A673 (cell line): ENCODE data around the gene SEMA4G. TPM values are rescaled to one million over a fixed set of nuclear protein-coding genes. Genes with fewer than 3 reads are reported as not detected.
A peak's percentile ranks its signal among the peaks of the same experiment; 100 is the strongest.

ENCODE experiments used
- BruUV-seq: library from RNA; stranded (reverse); fragments of 400-500 nt; replicated peaks from 2 replicates; lab custom pipeline; 2021; lab: Mats Ljungman, UMichigan
- CTCF ChIA-PET: fragments of 300-600 bp; sonication (Branson Sonifier 250); formaldehyde crosslinking; loops from one replicate; lab custom pipeline; 2022; ENCODE audit warnings: antibody characterized with exemption; lab: Charles Lee
- POLR2A ChIA-PET: fragments of 300-600 bp; sonication (Branson Sonifier 250); formaldehyde crosslinking; loops from one replicate; lab custom pipeline; 2022; ENCODE audit warnings: antibody characterized with exemption; ENCODE audit not compliant: low non-redundant PET; lab: Charles Lee
- DNase-seq: peaks from one replicate; pipeline ENCODE4 v3.0.0-alpha.2; 2015; ENCODE audit warnings: low spot score
- H3K27ac ChIP-seq: fragments of 200-600 bp; sonication (generic); 2 replicates; pipeline ENCODE4 v1.5.1; 2016; ENCODE audit warnings: mixed run types, low read depth, mild to moderate bottlenecking, mixed read lengths, antibody characterized with exemption, low read length; ENCODE audit not compliant: poor library complexity, severe bottlenecking
- H3K27me3 ChIP-seq: fragments of 200-600 bp; sonication (generic); replicated peaks from 2 replicates; pipeline ENCODE4 v1.6.1; 2017; ENCODE audit warnings: mixed run types, low read depth, mild to moderate bottlenecking, mixed read lengths, antibody characterized with exemption, low read length; ENCODE audit not compliant: insufficient read depth, poor library complexity
- H3K36me3 ChIP-seq: fragments of 200-600 bp; sonication (generic); 2 replicates; pipeline ENCODE4 v1.6.1; 2016; ENCODE audit warnings: mixed run types, mild to moderate bottlenecking, mixed read lengths, antibody characterized with exemption, low read length; ENCODE audit not compliant: insufficient read depth, poor library complexity, severe bottlenecking
- H3K4me1 ChIP-seq: fragments of 200-600 bp; sonication (generic); 2 replicates; pipeline ENCODE4 v1.6.1; 2017; ENCODE audit warnings: mixed run types, mild to moderate bottlenecking, mixed read lengths, antibody characterized with exemption, low read length; ENCODE audit not compliant: insufficient read depth, poor library complexity, severe bottlenecking
- H3K4me3 ChIP-seq: fragments of 200-600 bp; sonication (generic); 2 replicates; pipeline ENCODE4 v1.5.1; 2016; ENCODE audit warnings: low read depth, mixed run types, mild to moderate bottlenecking, mixed read lengths, low read length; ENCODE audit not compliant: poor library complexity, severe bottlenecking
- H3K9me3 ChIP-seq: fragments of 200-600 bp; sonication (generic); 2 replicates; pipeline ENCODE4 v1.6.1; 2016; ENCODE audit warnings: mixed run types, low read depth, mild to moderate bottlenecking, mixed read lengths, antibody characterized with exemption, low read length; ENCODE audit not compliant: poor library complexity, severe bottlenecking
- EZH2 ChIP-seq: fragments of 200-600 bp; sonication (generic); IDR thresholded peaks from 2 replicates; pipeline ENCODE4 v1.6.1; 2017; ENCODE audit warnings: borderline replicate concordance, low read depth, mild to moderate bottlenecking, mixed read lengths, antibody characterized with exemption, low read length; ENCODE audit not compliant: poor library complexity, severe bottlenecking
- intact Hi-C: fragments of 100-400 bp; cut with micrococcal nuclease; formaldehyde crosslinking; loops from one replicate; pipeline ENCODE4 v1.10.0; 2022; ENCODE audit not compliant: unreplicated experiment
- total RNA-seq: library from RNA; stranded (reverse); gene quantifications from 2 replicates; pipeline ENCODE4 v1.2.3, GENCODE V29; 2021
- TF ChIP-seq, protein P1 (sequence below): fragments of 300-800, 200-600 bp; sonication (generic); conservative IDR thresholded peaks from 2 replicates; pipeline ENCODE4 v1.5.1; 2017; ENCODE audit warnings: low read depth, mild to moderate bottlenecking, antibody characterized with exemption, low read length, moderate library complexity, mixed read lengths

The SEMA4G gene
- total RNA-seq, 1 experiment from 2014 or later: 6.1 TPM

DNA sequence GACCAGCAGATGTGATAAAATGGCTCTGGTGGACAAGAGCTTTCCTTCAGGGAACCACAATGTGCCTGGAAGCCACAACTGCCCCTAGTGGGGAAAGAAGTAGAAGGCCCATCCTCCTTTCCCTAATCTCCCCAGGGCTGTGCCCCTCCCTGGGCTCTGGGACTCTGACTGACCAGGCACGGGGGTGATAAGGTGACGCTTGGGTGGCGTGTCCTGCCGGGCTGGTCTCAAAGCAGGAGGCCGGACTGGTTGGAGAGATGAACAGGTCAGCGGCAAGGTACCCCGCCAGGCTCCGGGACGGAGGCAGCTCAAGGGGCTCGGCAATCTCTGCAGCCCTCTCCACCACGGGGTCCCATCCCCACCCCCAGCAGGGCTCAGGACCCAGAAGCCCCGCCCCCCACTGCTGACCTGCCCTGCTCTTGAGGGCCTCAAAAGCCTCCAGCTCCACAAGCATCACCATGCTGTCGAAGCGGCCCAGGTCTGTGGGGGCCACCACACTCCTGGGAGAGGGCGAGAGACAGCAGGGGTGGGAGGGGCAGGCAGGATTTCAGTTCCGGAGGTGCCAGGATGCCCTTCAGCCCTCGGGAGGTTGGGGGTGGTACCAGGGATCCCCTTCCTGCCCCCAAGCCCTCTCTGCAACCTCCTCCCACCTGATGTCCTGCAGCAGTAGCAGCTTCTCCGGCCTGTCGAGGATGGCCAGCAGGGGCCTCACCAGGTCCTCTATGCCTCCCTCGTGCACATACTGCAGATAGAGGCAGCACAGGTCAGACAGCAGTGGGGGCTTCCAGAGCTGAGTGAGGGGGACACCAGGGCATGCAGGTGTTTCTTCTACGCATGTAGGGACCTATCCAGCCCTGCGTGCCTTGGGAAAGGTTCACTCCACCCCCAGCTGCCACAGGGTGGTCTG, 42.5 kb downstream of the SEMA4G start:
- Histone ChIP-seq H3K4me1 (peaks cover 18% of the 10 kb centered on the region), H3K4me3 (no peak overlapping the region), H3K27me3 (no peaks in the 10 kb centered on the region), H3K27ac (no peak overlapping the region), H3K9me3 (no peaks in the 10 kb centered on the region), H3K36me3 (peaks cover 7% of the 10 kb centered on the region)
- TF ChIP-seq, protein P1, sequence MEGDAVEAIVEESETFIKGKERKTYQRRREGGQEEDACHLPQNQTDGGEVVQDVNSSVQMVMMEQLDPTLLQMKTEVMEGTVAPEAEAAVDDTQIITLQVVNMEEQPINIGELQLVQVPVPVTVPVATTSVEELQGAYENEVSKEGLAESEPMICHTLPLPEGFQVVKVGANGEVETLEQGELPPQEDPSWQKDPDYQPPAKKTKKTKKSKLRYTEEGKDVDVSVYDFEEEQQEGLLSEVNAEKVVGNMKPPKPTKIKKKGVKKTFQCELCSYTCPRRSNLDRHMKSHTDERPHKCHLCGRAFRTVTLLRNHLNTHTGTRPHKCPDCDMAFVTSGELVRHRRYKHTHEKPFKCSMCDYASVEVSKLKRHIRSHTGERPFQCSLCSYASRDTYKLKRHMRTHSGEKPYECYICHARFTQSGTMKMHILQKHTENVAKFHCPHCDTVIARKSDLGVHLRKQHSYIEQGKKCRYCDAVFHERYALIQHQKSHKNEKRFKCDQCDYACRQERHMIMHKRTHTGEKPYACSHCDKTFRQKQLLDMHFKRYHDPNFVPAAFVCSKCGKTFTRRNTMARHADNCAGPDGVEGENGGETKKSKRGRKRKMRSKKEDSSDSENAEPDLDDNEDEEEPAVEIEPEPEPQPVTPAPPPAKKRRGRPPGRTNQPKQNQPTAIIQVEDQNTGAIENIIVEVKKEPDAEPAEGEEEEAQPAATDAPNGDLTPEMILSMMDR: peak; percentile 46
- no peak for TF ChIP-seq EZH2
- ChIA-PET CTCF (interaction anchor here (0.5 to 1.0 kb wide), 4 partner anchors 14 to 665 kb away, joined by 4 to 8 read pairs (median 6); partner anchors contain the start of gene SCD), POLR2A (no interaction called here)
- intact Hi-C loops: loop anchor here (2.0 kb wide), 1 partner anchor 449 kb away; no protein-coding TSS in a partner anchor
- BruUV-seq: no TSS peak
- DNase-seq: no peak

DNA sequence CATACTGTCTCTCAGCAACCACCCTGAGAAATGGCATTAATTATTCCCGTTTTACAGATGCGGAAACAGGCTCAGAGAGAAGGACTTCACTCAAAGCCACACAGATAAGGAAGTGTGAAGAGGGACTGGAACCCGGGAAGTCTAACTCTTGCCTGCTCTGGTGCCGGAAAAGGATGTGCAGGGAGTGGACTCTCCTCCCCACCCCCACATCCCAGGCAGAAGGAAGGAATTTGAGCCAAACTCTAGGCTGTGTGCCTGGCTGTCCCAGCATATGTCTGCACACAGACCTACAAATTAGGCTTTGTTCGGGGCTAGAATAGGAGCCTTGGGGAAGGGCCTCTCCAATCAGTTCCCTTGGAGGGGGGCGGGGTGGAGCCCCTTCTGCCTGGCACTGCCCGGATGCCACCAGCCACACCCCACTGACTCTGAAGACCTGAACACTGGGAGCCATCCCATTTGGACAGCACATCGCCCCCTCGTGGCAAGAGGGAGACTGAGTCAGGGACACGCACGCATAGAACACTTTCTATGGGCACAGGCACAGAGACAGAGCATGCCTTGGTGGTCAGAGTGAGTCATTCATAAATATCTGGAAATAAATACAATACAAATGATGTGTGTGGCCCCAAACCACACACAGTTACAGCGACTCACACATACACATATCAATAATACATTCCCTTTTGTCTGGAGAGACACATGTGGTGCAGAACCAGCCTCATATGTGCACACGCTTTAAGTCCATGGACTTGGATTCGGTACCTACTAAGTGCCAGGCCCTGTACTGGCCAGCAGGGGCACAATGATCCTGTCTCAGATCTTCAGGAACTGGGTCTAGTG, 43.4 kb downstream of the SEMA4G start:
- Histone ChIP-seq H3K27ac (no peak overlapping the region), H3K27me3 (no peaks in the 10 kb centered on the region), H3K4me1 (peaks cover 9% of the 10 kb centered on the region), H3K9me3 (no peaks in the 10 kb centered on the region), H3K4me3 (no peak overlapping the region), H3K36me3 (no peaks in the 10 kb centered on the region)
- POLR2A ChIA-PET: no interaction called here
- CTCF ChIA-PET: interaction anchor here (0.5 kb wide), 1 partner anchor 666 kb away, joined by 7 read pairs; the partner anchor contains the start of gene SCD
- peak; percentile 95 for DNase-seq
- intact Hi-C loops: loop anchor here (1.0 to 2.0 kb wide), 2 partner anchors 14 to 450 kb away; no protein-coding TSS in a partner anchor
- TF ChIP-seq, protein P1: peak; percentile 99
- no peak for TF ChIP-seq EZH2
- BruUV-seq: no TSS peak

DNA sequence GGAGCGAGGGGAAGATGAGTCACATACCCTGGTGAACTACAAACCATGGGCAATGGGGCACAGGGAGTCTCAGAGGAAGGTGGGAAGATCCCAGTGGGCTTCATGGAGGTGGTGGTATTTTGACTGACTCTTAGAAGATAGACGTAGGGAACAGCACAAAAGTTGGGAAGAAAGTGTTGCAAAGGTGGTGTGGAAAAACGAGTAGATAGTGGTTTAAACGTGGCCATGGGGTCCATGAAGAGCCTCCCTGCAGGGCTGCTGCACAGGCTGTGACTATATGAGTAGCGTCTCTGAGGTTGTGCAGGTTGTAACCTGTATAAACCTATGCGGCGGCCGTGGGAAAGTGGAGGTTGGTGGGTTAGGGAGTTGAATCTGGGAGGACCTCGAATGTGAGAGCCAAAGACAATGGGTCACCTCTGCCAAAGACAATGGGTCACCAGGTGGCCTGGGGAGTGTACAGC, 44.1 kb downstream of the SEMA4G start:
- POLR2A ChIA-PET: no interaction called here
- H3K27ac ChIP-seq: no peak overlapping the region
- BruUV-seq: no TSS peak
- H3K4me1 ChIP-seq: peaks cover 7% of the 10 kb centered on the region
- CTCF ChIA-PET: interaction anchor here (0.6 to 2.2 kb wide), 6 partner anchors 17 to 149 kb away, joined by 4 to 13 read pairs (median 4); partner anchors contain the start of genes PDZD7, SEMA4G and SFXN3
- H3K4me3 ChIP-seq: no peak overlapping the region
- no peaks in the 10 kb centered on the region for H3K27me3 ChIP-seq
- DNase-seq: no peak
- intact Hi-C loops: loop anchor here (1.0 to 2.0 kb wide), 2 partner anchors 15 to 451 kb away; no protein-coding TSS in a partner anchor
- no peaks in the 10 kb centered on the region for H3K36me3 ChIP-seq
- TF ChIP-seq EZH2: no peak
- TF ChIP-seq, protein P1: no peak
- no peaks in the 10 kb centered on the region for H3K9me3 ChIP-seq
